Measurements from ENCODE around the gene DNAJC2.

DNA sequence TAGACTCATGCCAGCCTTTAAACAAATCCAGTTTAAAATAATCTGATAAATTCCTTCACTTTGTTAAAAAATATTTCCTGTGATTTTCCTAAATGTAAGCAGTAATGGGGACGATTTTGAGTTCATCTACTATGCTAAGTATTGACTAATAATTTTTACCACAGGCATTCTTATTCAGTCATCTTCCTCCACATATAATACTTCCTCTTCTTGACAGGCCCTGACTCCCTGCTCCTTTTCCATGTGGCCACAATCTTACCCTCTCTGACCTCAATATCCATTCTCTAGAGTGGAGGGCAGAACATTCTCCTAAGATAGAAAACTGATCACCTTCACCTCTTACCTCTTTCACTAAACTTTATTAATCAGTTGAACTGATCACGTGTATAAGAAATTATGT, 7.8 kb downstream of the DNAJC2 start:
- TF ChIP-seq EZH2 (IDR thresholded peaks at IDR 0.05) (no peak), EZH2phosphoT487 (IDR thresholded peaks at IDR 0.05) (no peak)
- TF ChIP-seq, protein P1, sequence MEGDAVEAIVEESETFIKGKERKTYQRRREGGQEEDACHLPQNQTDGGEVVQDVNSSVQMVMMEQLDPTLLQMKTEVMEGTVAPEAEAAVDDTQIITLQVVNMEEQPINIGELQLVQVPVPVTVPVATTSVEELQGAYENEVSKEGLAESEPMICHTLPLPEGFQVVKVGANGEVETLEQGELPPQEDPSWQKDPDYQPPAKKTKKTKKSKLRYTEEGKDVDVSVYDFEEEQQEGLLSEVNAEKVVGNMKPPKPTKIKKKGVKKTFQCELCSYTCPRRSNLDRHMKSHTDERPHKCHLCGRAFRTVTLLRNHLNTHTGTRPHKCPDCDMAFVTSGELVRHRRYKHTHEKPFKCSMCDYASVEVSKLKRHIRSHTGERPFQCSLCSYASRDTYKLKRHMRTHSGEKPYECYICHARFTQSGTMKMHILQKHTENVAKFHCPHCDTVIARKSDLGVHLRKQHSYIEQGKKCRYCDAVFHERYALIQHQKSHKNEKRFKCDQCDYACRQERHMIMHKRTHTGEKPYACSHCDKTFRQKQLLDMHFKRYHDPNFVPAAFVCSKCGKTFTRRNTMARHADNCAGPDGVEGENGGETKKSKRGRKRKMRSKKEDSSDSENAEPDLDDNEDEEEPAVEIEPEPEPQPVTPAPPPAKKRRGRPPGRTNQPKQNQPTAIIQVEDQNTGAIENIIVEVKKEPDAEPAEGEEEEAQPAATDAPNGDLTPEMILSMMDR (IDR thresholded peaks at IDR 0.05), result no peak
